GM23338 (cell line): Measurements from ENCODE around the gene KIAA1191. TPM values are rescaled to one million over a fixed set of nuclear protein-coding genes. Genes with fewer than 3 reads are reported as not detected.

Source experiments
- ATAC-seq: fragments of 200-7000 bp; cut with Tn5 transposase; 3 replicates; pipeline ENCODE4 v1.9.1; 2020
- DNase-seq: peaks from one replicate; pipeline ENCODE4 v3.0.0-alpha.2; 2015; ENCODE audit warnings: low spot score
- H2AFZ ChIP-seq: fragments of 200-600 bp; sonication (generic); 2 replicates; pipeline ENCODE4 v1.8.0; 2016; ENCODE audit warnings: antibody characterized with exemption, mild to moderate bottlenecking, moderate library complexity
- H3F3A ChIP-seq: fragments of 200-600 bp; sonication (generic); replicated peaks from 2 replicates; pipeline ENCODE4 v1.8.0; 2017; ENCODE audit warnings: antibody characterized with exemption, mixed run types, low read depth
- H3K27ac ChIP-seq: fragments of 200-600 bp; sonication (generic); 2 replicates; pipeline ENCODE4 v1.6.1; 2016; ENCODE audit warnings: low read depth
- H3K27me3 ChIP-seq: fragments of 200-600 bp; sonication (generic); 2 replicates; pipeline ENCODE4 v1.8.0; 2016; ENCODE audit warnings: mild to moderate bottlenecking, mixed run types, moderate library complexity; ENCODE audit not compliant: insufficient read depth
- H3K36me3 ChIP-seq: fragments of 200-600 bp; sonication (generic); 2 replicates; pipeline ENCODE4 v1.8.0; 2016; ENCODE audit warnings: mild to moderate bottlenecking; ENCODE audit not compliant: insufficient read depth
- H3K4me1 ChIP-seq: fragments of 200-600 bp; sonication (generic); 2 replicates; pipeline ENCODE4 v1.8.0; 2016; ENCODE audit warnings: mild to moderate bottlenecking, moderate library complexity; ENCODE audit not compliant: insufficient read depth
- H3K4me2 ChIP-seq: fragments of 200-600 bp; sonication (generic); 2 replicates; pipeline ENCODE4 v1.7.1; 2017; ENCODE audit warnings: mixed run types
- H3K4me3 ChIP-seq: fragments of 200-600 bp; sonication (generic); 2 replicates; pipeline ENCODE4 v1.6.1; 2016; ENCODE audit warnings: mixed run types
- H3K79me2 ChIP-seq: fragments of 200-600 bp; sonication (generic); replicated peaks from 2 replicates; pipeline ENCODE4 v1.8.0; 2017; ENCODE audit warnings: mild to moderate bottlenecking; ENCODE audit not compliant: insufficient read depth
- H3K9me2 ChIP-seq: fragments of 200-600 bp; sonication (generic); 2 replicates; pipeline ENCODE4 v1.8.0; 2017; ENCODE audit not compliant: insufficient read depth
- H4K20me1 ChIP-seq: fragments of 200-600 bp; sonication (generic); replicated peaks from 2 replicates; pipeline ENCODE4 v1.8.0; 2017; ENCODE audit warnings: mild to moderate bottlenecking; ENCODE audit not compliant: insufficient read depth
- H3K27ac Mint-ChIP-seq: 2 replicates; pipeline ENCODE4 v1.8.0; 2020; ENCODE audit warnings: inconsistent platforms, mild to moderate bottlenecking, moderate library complexity, mixed read lengths
- H3K27me3 Mint-ChIP-seq: 3 replicates; pipeline ENCODE4 v1.8.0; 2022; ENCODE audit warnings: low read depth, mild to moderate bottlenecking, moderate library complexity, mixed read lengths, inconsistent platforms; ENCODE audit not compliant: insufficient read depth, poor library complexity
- H3K36me3 Mint-ChIP-seq: 3 replicates; pipeline ENCODE4 v1.8.0; 2021; ENCODE audit warnings: low read depth, mild to moderate bottlenecking, inconsistent platforms, moderate library complexity, mixed read lengths
- H3K4me1 Mint-ChIP-seq: 3 replicates; pipeline ENCODE4 v1.8.0; 2020; ENCODE audit warnings: mild to moderate bottlenecking, inconsistent platforms, mixed read lengths
- H3K4me3 Mint-ChIP-seq: 3 replicates; pipeline ENCODE4 v1.8.0; 2021; ENCODE audit warnings: moderate library complexity, mild to moderate bottlenecking, inconsistent platforms, mixed read lengths
- H3K9me3 Mint-ChIP-seq: 3 replicates; pipeline ENCODE4 v1.8.0; 2020; ENCODE audit warnings: moderate library complexity, mild to moderate bottlenecking, inconsistent platforms, mixed read lengths
- CREB1 ChIP-seq: fragments of 250-450 bp; sonication (Bioruptor Pico); IDR thresholded peaks from 2 replicates; pipeline ENCODE4 v1.5.0; 2020; ENCODE audit warnings: low read depth, mild to moderate bottlenecking, moderate library complexity
- EZH2 ChIP-seq: fragments of 200-600 bp; sonication (generic); IDR thresholded peaks from one replicate; pipeline ENCODE4 v1.8.0; 2017; ENCODE audit warnings: antibody characterized with exemption, mild to moderate bottlenecking, low read depth; ENCODE audit not compliant: unreplicated experiment
- EZH2phosphoT487 ChIP-seq: fragments of 200-600 bp; sonication (generic); IDR thresholded peaks from one replicate; pipeline ENCODE4 v1.8.1; 2018; ENCODE audit warnings: antibody characterized with exemption; ENCODE audit not compliant: unreplicated experiment
- JUNB ChIP-seq: IDR thresholded peaks from one replicate; pipeline ENCODE4 v1.6.1; 2016; ENCODE audit warnings: antibody characterized with exemption; ENCODE audit not compliant: unreplicated experiment
- NANOG ChIP-seq: IDR thresholded peaks from 2 replicates; pipeline ENCODE4 v1.6.1; 2016; ENCODE audit warnings: antibody characterized with exemption, borderline replicate concordance
- POLR2AphosphoS5 ChIP-seq: IDR thresholded peaks from 2 replicates; pipeline ENCODE4 v1.6.1; 2016; ENCODE audit warnings: antibody characterized with exemption, low read depth
- STAT1 ChIP-seq: IDR thresholded peaks from one replicate; pipeline ENCODE4 v1.6.1; 2016; ENCODE audit warnings: antibody characterized with exemption; ENCODE audit not compliant: unreplicated experiment
- ZNF114 ChIP-seq: fragments of 250-450 bp; sonication (Bioruptor Pico); IDR thresholded peaks from 2 replicates; pipeline ENCODE4 v1.5.0; 2020; ENCODE audit warnings: mild to moderate bottlenecking, moderate library complexity
- ZNF331 ChIP-seq: fragments of 250-450 bp; sonication (Bioruptor Pico); IDR thresholded peaks from 2 replicates; pipeline ENCODE4 v1.5.0; 2020; ENCODE audit warnings: low read depth, mild to moderate bottlenecking, moderate library complexity
- polyA plus RNA-seq: library from polyadenylated mRNA; unstranded; fragments of >200 nt; fragmentation: Nextera tagmentation; extraction: Ambion mirVana; gene quantifications from 2 replicates; pipeline ENCODE4 v1.2.1, GENCODE V29; 2016
- total RNA-seq: library from RNA; depleted of rRNA; stranded (reverse); fragments of >200 nt; shearing (Covaris generic); gene quantifications from 2 replicates; pipeline ENCODE4 v1.2.3, GENCODE V29; 2014
- TF ChIP-seq, protein P1 (sequence below): fragments of 250-450 bp; sonication (Bioruptor Pico); IDR thresholded peaks from 2 replicates; pipeline ENCODE4 v1.5.0; 2020; ENCODE audit warnings: mild to moderate bottlenecking, moderate library complexity
- TF ChIP-seq, protein P2 (sequence below), 2 experiments: fragments of 200-600 bp in 1 of 2; sonication (generic) in 1 of 2; conservative IDR thresholded peaks; 2 replicates each; pipeline versions ENCODE4 v1.5.1 to v1.6.1; 2016 to 2017; ENCODE audit warnings: antibody characterized with exemption in 2 of 2, low read depth in 2 of 2, mild to moderate bottlenecking in 2 of 2, moderate library complexity in 1 of 2
- TF ChIP-seq, protein P3 (sequence below): IDR thresholded peaks from one replicate; pipeline ENCODE4 v1.6.1; 2018; ENCODE audit warnings: antibody characterized with exemption; ENCODE audit not compliant: unreplicated experiment
- TF ChIP-seq, protein P4 (sequence below): IDR thresholded peaks from 2 replicates; pipeline ENCODE4 v1.6.1; 2016; ENCODE audit warnings: antibody characterized with exemption

Gene KIAA1191
- total and polyA plus RNA-seq, 2 experiments from 2014 or later, result 52.3 to 87.2 TPM

DNA sequence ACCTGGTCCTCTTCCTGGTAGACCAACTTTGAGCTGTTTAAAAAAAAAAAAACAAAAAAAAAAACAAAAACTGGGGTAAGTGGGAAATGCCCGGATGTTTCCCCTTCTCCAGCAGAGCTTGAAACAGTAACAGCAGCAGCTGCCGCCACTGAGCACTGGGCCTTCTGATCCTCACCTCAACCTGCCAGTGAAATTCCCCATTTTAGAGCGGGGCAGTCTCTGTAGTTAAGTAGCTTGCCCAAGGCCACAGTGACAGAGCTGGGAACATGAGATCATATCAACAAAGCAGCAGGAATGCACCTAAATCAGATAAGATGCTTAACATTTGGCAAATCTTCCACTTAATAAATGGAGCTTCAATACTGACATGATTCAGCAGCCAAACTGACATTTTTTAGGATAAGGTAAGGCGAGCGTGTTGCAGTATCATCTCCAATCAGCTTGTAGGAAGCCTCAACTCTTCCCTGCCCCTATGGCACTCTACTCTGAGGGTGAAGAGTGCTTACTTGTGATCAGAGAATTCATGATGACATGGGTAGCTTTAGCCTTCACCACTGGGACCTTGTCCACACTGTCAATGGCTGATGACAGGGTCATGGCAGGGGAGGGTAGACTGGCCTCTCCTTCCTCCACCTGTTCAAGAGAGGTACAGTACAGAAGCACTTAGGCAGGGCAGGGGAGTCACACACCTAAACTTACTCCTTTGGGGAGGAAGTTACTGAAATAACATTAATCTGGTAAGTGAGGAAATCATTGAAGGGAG is 9.3 kb downstream of the KIAA1191 start:
- no peak for TF ChIP-seq ZNF331 (CRISPR knock-in tag)
- TF ChIP-seq, protein P1, sequence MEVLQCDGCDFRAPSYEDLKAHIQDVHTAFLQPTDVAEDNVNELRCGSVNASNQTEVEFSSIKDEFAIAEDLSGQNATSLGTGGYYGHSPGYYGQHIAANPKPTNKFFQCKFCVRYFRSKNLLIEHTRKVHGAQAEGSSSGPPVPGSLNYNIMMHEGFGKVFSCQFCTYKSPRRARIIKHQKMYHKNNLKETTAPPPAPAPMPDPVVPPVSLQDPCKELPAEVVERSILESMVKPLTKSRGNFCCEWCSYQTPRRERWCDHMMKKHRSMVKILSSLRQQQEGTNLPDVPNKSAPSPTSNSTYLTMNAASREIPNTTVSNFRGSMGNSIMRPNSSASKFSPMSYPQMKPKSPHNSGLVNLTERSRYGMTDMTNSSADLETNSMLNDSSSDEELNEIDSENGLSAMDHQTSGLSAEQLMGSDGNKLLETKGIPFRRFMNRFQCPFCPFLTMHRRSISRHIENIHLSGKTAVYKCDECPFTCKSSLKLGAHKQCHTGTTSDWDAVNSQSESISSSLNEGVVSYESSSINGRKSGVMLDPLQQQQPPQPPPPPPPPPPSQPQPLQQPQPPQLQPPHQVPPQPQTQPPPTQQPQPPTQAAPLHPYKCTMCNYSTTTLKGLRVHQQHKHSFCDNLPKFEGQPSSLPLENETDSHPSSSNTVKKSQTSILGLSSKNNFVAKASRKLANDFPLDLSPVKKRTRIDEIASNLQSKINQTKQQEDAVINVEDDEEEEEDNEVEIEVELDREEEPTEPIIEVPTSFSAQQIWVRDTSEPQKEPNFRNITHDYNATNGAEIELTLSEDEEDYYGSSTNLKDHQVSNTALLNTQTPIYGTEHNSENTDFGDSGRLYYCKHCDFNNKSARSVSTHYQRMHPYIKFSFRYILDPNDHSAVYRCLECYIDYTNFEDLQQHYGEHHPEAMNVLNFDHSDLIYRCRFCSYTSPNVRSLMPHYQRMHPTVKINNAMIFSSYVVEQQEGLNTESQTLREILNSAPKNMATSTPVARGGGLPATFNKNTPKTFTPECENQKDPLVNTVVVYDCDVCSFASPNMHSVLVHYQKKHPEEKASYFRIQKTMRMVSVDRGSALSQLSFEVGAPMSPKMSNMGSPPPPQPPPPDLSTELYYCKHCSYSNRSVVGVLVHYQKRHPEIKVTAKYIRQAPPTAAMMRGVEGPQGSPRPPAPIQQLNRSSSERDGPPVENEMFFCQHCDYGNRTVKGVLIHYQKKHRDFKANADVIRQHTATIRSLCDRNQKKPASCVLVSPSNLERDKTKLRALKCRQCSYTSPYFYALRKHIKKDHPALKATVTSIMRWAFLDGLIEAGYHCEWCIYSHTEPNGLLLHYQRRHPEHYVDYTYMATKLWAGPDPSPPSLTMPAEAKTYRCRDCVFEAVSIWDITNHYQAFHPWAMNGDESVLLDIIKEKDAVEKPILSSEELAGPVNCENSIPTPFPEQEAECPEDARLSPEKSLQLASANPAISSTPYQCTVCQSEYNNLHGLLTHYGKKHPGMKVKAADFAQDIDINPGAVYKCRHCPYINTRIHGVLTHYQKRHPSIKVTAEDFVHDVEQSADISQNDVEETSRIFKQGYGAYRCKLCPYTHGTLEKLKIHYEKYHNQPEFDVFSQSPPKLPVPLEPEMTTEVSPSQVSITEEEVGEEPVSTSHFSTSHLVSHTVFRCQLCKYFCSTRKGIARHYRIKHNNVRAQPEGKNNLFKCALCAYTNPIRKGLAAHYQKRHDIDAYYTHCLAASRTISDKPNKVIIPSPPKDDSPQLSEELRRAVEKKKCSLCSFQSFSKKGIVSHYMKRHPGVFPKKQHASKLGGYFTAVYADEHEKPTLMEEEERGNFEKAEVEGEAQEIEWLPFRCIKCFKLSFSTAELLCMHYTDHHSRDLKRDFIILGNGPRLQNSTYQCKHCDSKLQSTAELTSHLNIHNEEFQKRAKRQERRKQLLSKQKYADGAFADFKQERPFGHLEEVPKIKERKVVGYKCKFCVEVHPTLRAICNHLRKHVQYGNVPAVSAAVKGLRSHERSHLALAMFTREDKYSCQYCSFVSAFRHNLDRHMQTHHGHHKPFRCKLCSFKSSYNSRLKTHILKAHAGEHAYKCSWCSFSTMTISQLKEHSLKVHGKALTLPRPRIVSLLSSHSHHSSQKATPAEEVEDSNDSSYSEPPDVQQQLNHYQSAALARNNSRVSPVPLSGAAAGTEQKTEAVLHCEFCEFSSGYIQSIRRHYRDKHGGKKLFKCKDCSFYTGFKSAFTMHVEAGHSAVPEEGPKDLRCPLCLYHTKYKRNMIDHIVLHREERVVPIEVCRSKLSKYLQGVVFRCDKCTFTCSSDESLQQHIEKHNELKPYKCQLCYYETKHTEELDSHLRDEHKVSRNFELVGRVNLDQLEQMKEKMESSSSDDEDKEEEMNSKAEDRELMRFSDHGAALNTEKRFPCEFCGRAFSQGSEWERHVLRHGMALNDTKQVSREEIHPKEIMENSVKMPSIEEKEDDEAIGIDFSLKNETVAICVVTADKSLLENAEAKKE (CRISPR knock-in tag), result no peak
- TF ChIP-seq, protein P2, sequence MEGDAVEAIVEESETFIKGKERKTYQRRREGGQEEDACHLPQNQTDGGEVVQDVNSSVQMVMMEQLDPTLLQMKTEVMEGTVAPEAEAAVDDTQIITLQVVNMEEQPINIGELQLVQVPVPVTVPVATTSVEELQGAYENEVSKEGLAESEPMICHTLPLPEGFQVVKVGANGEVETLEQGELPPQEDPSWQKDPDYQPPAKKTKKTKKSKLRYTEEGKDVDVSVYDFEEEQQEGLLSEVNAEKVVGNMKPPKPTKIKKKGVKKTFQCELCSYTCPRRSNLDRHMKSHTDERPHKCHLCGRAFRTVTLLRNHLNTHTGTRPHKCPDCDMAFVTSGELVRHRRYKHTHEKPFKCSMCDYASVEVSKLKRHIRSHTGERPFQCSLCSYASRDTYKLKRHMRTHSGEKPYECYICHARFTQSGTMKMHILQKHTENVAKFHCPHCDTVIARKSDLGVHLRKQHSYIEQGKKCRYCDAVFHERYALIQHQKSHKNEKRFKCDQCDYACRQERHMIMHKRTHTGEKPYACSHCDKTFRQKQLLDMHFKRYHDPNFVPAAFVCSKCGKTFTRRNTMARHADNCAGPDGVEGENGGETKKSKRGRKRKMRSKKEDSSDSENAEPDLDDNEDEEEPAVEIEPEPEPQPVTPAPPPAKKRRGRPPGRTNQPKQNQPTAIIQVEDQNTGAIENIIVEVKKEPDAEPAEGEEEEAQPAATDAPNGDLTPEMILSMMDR (conservative IDR thresholded peaks at IDR 0.05; ENCODE audit: low read depth in 2 of 2), result no peak
- TF ChIP-seq CREB1 (CRISPR knock-in tag), result no peak
- TF ChIP-seq, protein P3, sequence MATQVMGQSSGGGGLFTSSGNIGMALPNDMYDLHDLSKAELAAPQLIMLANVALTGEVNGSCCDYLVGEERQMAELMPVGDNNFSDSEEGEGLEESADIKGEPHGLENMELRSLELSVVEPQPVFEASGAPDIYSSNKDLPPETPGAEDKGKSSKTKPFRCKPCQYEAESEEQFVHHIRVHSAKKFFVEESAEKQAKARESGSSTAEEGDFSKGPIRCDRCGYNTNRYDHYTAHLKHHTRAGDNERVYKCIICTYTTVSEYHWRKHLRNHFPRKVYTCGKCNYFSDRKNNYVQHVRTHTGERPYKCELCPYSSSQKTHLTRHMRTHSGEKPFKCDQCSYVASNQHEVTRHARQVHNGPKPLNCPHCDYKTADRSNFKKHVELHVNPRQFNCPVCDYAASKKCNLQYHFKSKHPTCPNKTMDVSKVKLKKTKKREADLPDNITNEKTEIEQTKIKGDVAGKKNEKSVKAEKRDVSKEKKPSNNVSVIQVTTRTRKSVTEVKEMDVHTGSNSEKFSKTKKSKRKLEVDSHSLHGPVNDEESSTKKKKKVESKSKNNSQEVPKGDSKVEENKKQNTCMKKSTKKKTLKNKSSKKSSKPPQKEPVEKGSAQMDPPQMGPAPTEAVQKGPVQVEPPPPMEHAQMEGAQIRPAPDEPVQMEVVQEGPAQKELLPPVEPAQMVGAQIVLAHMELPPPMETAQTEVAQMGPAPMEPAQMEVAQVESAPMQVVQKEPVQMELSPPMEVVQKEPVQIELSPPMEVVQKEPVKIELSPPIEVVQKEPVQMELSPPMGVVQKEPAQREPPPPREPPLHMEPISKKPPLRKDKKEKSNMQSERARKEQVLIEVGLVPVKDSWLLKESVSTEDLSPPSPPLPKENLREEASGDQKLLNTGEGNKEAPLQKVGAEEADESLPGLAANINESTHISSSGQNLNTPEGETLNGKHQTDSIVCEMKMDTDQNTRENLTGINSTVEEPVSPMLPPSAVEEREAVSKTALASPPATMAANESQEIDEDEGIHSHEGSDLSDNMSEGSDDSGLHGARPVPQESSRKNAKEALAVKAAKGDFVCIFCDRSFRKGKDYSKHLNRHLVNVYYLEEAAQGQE, result no peak
- no peak for TF ChIP-seq NANOG
- no peak for TF ChIP-seq STAT1
- no peak for TF ChIP-seq EZH2
- no peak for TF ChIP-seq POLR2AphosphoS5
- TF ChIP-seq JUNB, result no peak
- no peak for TF ChIP-seq ZNF114
- TF ChIP-seq, protein P4, sequence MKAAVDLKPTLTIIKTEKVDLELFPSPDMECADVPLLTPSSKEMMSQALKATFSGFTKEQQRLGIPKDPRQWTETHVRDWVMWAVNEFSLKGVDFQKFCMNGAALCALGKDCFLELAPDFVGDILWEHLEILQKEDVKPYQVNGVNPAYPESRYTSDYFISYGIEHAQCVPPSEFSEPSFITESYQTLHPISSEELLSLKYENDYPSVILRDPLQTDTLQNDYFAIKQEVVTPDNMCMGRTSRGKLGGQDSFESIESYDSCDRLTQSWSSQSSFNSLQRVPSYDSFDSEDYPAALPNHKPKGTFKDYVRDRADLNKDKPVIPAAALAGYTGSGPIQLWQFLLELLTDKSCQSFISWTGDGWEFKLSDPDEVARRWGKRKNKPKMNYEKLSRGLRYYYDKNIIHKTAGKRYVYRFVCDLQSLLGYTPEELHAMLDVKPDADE, result no peak
- TF ChIP-seq EZH2phosphoT487, result no peak
- ATAC-seq, result no peak
- no peak overlapping the region for H3K4me3 Mint-ChIP-seq
- H3K27ac ChIP-seq, result no peak overlapping the region
- H3K4me1 Mint-ChIP-seq, result no peaks in the 10 kb centered on the region
- H3K27ac Mint-ChIP-seq, result no peak overlapping the region
- H3K27me3 Mint-ChIP-seq, result peaks cover 1% of the 10 kb centered on the region
- H3K4me1 ChIP-seq, result no peaks in the 10 kb centered on the region
- H2AFZ ChIP-seq, result no peak overlapping the region
- peaks cover 56% of the 10 kb centered on the region for H3K79me2 ChIP-seq
- H3K36me3 Mint-ChIP-seq, result peaks cover 83% of the 10 kb centered on the region
- no peak for DNase-seq
- H3F3A ChIP-seq, result no peaks in the 10 kb centered on the region
- no peaks in the 10 kb centered on the region for H3K9me2 ChIP-seq
- peaks cover 19% of the 10 kb centered on the region; the same call in 1 of the 2 replicates for H4K20me1 ChIP-seq
- H3K4me3 ChIP-seq, result no peak overlapping the region
- no peak overlapping the region for H3K4me2 ChIP-seq
- no peaks in the 10 kb centered on the region for H3K27me3 ChIP-seq
- H3K9me3 Mint-ChIP-seq, result no peaks in the 10 kb centered on the region
- peaks cover 24% of the 10 kb centered on the region for H3K36me3 ChIP-seq
